ENCODE data around the gene SPANXD.
"Not testable (repeated sequence)": the region's sequence is repeated elsewhere in the genome, so short reads cannot be mapped to it uniquely, and the experiment has no call there.

The SPANXD gene

GRCh38 chrX:141698639-141699038 is at the start of gene SPANXD:
TSS of gene SPANXD (minus strand) at chrX:141698739. CDS start at chrX:141698405, 334 bp downstream.
- not testable (repeated sequence) for DNase-seq (ENCODE audit: low read depth in 2 of 3, low spot score in 1 of 3)

- DNase-seq (ENCODE audit: low read depth in 2 of 3, low spot score in 1 of 3), result no peak
Measured at GRCh38 chrX:141742666-141743065, 44.1 kb upstream of the SPANXD start.

GRCh38 chrX:141736656-141737055 is 38.1 kb upstream of the SPANXD start:
- no peak for DNase-seq (ENCODE audit: low read depth in 2 of 3, low spot score in 1 of 3)

- DNase-seq (ENCODE audit: low read depth in 2 of 3, low spot score in 1 of 3), result no peak
Measured at GRCh38 chrX:141733371-141733770, 34.8 kb upstream of the SPANXD start.

- DNase-seq (ENCODE audit: low read depth in 2 of 3, low spot score in 1 of 3), result no peak
Measured at GRCh38 chrX:141732031-141732430, 33.5 kb upstream of the SPANXD start.

- no peak for DNase-seq (ENCODE audit: low read depth in 2 of 3, low spot score in 1 of 3)
Measured at GRCh38 chrX:141724186-141724585, 25.6 kb upstream of the SPANXD start.

GRCh38 chrX:141714680-141715079 is 16.1 kb upstream of the SPANXD start:
- DNase-seq (ENCODE audit: low read depth in 2 of 3, low spot score in 1 of 3), result no peak

- DNase-seq (ENCODE audit: low read depth in 2 of 3, low spot score in 1 of 3), result no peak
Measured at GRCh38 chrX:141701072-141701471, 2.5 kb upstream of the SPANXD start.

- DNase-seq (ENCODE audit: low read depth in 2 of 3, low spot score in 1 of 3), result no peak
Measured at GRCh38 chrX:141673946-141674345, 24.6 kb downstream of the SPANXD start.

GRCh38 chrX:141669689-141670088 is 28.9 kb downstream of the SPANXD start:
- no peak for DNase-seq (ENCODE audit: low read depth in 2 of 3, low spot score in 1 of 3)

GRCh38 chrX:141668371-141668770 is 30.2 kb downstream of the SPANXD start:
- no peak for DNase-seq (ENCODE audit: low read depth in 2 of 3, low spot score in 1 of 3)

- DNase-seq (ENCODE audit: low read depth in 2 of 3, low spot score in 1 of 3), result no peak
Measured at GRCh38 chrX:141662781-141663180, 35.8 kb downstream of the SPANXD start.

GRCh38 chrX:141652286-141652685 is 46.3 kb downstream of the SPANXD start:
- no peak for DNase-seq (ENCODE audit: low read depth in 2 of 3, low spot score in 1 of 3)
